Dermis microvascular lymphatic vessel endothelial cell (primary cell): ENCODE data around the gene VIM. TPM values are rescaled to one million over a fixed set of nuclear protein-coding genes. Genes with fewer than 3 reads are reported as not detected.

Experiments
- DNase-seq, 2 donors: peaks; one replicate each; pipeline versions ENCODE4 v3.0.0 to v3.0.0-alpha.2; 2010; ENCODE audit warnings: low read depth in 2 of 2
- total RNA-seq: library from RNA; depleted of rRNA; stranded (reverse); fragments of >200 nt; gene quantifications from 2 replicates; pipeline ENCODE4 v1.2.1, GENCODE V29; 2014

Gene VIM
- total RNA-seq = 4,197 and 5,499 TPM in 2 replicates

DNA sequence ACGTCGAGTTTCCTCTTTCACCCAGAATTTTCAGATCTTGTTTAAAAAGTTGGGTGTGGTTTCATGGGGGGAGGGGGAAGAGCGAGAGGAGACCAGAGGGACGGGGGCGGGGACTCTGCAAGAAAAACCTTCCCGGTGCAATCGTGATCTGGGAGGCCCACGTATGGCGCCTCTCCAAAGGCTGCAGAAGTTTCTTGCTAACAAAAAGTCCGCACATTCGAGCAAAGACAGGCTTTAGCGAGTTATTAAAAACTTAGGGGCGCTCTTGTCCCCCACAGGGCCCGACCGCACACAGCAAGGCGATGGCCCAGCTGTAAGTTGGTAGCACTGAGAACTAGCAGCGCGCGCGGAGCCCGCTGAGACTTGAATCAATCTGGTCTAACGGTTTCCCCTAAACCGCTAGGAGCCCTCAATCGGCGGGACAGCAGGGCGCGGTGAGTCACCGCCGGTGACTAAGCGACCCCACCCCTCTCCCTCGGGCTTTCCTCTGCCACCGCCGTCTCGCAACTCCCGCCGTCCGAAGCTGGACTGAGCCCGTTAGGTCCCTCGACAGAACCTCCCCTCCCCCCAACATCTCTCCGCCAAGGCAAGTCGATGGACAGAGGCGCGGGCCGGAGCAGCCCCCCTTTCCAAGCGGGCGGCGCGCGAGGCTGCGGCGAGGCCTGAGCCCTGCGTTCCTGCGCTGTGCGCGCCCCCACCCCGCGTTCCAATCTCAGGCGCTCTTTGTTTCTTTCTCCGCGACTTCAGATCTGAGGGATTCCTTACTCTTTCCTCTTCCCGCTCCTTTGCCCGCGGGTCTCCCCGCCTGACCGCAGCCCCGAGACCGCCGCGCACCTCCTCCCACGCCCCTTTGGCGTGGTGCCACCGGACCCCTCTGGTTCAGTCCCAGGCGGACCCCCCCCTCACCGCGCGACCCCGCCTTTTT lies at the start of gene VIM:
Gene VIM (plus strand): TSS at position 151 of the 925 bp plus-strand sequence. CDS start 1,182 bp downstream, outside the sequence.
- DNase-seq = peak; percentile 80 to 97

DNA sequence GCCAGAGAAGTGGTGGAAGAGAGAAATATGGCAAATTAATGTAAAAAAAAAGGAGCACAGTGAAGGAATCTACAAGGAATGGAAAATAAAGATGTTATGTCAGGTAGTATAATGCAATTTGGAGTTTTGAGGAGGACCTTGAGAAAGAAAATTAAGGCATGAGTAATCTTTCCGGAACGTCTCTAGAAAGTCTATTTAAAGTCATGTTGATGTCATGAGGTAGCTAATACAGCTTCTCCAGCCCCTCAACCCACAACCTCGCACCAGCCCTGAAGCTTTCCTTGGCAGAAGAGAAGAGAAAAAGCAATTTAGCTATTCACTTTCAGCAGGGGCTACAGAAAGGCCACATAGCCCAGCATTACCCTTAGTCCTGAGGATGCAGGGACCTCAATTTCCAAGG lies 49.0 kb upstream of the VIM start:
- DNase-seq = no peak

DNA sequence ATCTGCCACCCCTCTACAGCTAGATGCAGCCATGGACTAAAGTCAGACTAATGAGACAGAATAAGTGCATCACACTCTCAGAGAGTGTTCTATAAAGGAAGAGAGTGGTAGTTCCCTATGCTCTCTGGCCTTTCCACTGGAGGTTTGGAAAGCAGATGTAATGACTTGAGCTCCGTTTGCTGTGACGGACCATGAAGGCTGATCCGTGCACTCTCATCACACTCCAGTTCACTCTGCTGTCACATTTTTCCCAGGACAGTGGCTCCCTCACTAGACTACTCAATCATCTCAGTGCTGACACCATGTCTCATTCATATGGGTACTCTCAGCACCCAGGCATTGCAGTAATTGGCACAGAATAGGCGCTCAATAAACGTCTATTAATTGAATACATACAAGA lies 46.9 kb upstream of the VIM start:
- no peak for DNase-seq

DNA sequence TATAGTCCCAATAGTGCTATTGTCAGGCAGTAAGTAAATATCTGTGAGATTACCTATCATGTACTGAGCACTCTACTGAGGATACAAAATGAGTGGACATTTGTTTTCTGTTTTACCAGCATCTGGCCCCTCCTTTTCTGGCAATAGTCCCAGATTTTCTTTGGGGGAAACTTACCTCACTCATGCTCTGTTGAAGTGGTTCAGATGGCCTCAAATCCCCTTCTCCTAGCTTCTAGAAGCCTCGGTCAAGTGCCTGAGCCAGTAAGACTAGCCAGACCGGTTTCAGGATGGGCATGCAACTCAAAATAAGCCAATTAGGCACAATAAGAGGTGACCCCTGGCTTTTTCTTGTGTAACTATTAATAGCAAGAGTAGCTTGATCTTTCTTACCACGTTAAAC lies 46.3 kb upstream of the VIM start:
- DNase-seq = peak in 1 of 2 donors; percentile 54

DNA sequence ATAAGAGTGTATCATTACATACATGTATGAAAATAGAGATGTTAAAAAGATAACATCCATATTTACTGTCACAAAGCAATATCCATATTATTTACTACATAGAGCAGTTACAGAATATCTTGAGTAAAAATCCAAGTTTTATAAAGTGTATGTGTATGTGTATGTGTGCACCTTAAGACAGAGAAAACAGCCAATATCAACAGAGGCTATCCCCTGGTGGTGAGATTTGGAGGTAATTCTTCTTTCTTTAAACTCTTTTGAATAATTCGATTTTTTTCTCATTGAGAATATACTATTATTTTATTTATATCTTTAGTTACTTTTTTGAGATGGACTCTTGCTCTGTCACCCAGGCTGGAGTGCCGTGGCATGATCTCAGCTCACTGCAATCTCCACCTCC lies 44.9 kb upstream of the VIM start:
- no peak for DNase-seq

DNA sequence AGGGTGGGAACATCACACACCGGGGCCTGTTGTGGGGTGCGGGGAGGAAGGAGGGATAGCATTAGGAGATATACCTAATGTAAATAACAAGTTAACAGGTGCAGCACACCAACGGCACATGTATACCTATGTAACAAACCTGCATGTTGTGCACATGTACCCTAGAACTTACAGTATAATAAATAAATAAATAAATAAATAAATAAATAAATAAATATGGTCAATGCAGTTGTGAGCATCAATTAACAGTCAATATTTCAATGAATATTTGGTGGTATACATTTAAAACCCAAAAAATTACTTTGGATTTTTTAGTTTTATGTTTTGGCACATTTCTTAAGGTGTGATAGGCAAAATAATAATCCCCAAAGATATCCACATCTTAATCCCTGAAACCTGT lies 42.2 kb upstream of the VIM start:
- DNase-seq = no peak

- no peak for DNase-seq
Observed at GRCh38 chr10:17188644-17189172, 39.3 kb upstream of the VIM start.

DNA sequence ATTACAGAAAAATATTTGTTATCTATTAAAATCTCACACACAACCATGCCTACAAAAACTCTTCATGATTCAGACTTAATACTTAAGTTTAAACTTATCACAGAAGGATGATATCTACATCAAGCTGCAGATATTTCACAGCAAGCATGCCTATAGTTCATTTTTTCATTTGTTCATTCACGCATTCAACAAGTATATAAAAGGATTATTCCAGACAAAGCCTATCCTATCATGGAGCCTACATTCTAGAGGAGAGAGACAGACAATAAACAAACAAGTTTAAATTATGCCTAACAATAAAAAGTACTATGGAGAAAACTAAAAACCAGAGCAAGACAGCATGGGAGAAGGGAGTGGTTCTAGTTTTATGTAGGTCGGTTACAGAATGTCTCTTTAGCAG lies 37.4 kb upstream of the VIM start:
- DNase-seq = no peak

GRCh38 chr10:17195083-17195482 lies 33.0 kb upstream of the VIM start:
- DNase-seq = no peak

- no peak for DNase-seq
Observed at GRCh38 chr10:17196045-17196444, 32.0 kb upstream of the VIM start.

- DNase-seq = no peak
Observed at GRCh38 chr10:17196573-17196972, 31.5 kb upstream of the VIM start.

- peak in 1 of 2 donors; percentile 47 for DNase-seq
Observed at GRCh38 chr10:17199351-17199804, 28.7 kb upstream of the VIM start.

DNA sequence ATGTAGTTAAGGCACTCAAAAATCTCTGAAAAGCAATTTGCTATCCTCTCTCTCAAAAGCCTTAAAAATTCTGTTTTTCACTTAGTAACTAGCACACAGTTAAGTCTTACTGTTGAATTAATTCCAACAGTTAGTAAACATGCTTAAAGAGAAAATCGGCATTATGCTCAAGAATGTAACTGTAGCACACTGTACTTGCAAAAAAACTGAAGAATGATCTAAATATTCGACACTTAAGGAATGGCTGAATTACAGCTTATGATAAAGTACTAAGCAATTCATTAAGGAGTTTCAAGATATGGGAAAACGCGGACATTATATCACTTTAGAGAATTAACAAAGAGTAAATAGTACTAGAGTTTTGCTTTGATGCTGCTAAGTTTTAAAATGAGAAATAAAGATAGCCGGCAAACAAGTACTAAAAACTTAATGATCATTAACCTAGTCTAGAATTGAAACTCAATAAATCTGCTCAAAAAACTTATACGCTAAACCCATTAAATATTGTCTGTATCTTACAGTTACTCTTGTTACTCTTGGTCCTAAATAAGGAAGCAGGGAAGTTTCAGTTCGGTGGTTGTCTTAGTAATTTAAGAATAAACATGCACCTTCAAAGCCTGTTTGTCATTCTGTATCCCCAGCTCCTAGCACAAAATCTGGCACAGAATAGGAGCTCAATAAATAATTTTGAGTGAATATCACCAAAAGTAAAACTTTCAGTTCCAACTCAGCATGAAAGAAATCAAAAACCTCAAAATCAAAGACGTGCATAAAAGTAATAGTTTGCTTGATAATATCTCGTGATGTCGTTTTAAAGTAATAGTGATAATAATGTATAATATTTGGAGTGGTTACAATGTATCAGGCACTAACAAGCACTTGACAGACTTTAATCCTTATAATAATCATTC lies 27.8 kb upstream of the VIM start:
- peak in 1 of 2 donors; percentile 45 for DNase-seq

- DNase-seq = peak; percentile 67 to 95
Observed at GRCh38 chr10:17200912-17201793, 26.9 kb upstream of the VIM start, which contains the start of gene TRDMT1. Gene TRDMT1, minus strand, starts transcription at chr10:17201672. Its CDS starts 38 bp downstream, at chr10:17201634.

DNA sequence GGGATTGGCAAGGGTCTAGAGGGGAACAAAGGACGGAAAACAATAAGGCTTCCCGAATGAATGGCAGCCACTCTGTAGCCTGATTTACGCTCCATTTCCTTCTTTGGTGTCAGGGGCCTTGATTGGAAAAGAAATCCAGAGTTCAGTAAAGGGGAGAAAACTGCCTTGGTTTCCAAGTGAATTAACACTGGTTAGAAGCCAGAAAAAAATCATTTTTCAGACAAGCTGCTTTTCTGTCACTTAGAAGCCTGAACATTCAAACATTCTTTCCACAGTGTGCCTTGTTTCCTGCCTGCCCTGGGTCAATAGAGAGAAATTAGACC lies 26.3 kb upstream of the VIM start:
- DNase-seq = no peak

- DNase-seq = no peak
Observed at GRCh38 chr10:17202506-17202905, 25.5 kb upstream of the VIM start.

- DNase-seq = no peak
Observed at GRCh38 chr10:17202999-17203398, 25.0 kb upstream of the VIM start.

DNA sequence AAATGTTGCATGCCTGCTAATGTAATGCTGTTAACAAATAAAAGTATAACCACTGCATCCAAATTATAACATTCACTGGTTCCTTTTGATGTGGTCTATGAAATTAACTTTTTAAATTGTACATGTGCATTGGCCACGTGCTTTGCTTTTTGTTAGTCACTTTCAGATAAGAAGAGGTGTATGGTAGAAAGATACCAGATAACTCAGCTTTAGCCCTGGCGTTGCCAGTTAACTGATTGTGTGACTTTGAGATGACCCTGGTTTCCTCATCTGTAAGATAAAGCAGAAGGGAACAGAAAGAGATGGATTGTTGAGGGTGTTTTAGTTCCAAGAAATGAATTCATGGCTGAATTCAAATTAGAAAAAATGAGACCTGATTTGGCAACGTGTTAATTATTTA lies 24.6 kb upstream of the VIM start:
- no peak for DNase-seq

- DNase-seq = peak in 1 of 2 donors; percentile 74
Observed at GRCh38 chr10:17206210-17206709, 21.8 kb upstream of the VIM start.

DNA sequence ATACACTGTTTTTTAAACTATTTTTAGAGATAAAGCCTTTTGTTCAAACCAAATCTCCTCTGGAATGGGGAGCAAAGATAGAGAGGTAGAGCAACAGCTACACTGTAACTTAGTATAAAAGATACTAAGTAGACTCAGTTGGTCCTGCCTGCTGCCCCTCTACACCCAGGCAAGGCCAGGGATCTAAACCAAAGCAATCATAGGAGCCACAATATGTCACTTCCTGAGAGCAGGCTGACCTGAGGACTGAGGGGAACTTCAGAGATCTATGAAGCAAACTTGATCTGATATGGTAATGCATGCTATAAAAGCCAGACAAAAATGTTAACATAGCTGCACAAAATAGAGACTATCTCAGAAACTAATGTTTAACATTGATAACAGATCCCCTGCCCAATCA lies 19.6 kb upstream of the VIM start:
- DNase-seq = no peak

GRCh38 chr10:17209302-17209701 lies 18.7 kb upstream of the VIM start:
- DNase-seq = no peak
